ENCODE results near the gene TAOK3. TPM values are rescaled to one million over a fixed set of nuclear protein-coding genes. Genes with fewer than 3 reads are reported as not detected.

TAOK3 gene
- total RNA-seq, 2 donors from 2014 or later = 52.2 to 52.5 TPM

DNA sequence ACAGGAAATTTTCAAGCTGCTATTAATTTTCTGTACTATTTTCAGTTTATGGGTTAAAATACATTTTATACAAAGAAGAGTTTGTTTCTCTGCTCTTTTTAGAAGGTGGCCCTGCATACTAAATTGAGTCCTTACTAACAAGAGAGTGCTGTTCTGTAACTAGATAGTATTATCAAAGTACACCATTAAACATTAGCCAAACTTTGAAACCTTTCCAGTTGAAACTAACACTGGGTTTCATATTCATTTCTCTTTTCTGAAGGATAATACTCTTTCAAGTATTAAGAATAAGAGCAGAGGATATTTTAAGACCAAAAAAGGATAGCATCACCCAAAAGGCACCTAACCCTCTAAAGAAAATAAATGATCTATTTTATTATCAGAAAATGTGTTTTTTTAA, 189.6 kb downstream of the TAOK3 start:
- no peaks in the 10 kb centered on the region for H3K36me3 ChIP-seq
- no peaks in the 10 kb centered on the region for H3K4me1 ChIP-seq (replicated peaks)

DNA sequence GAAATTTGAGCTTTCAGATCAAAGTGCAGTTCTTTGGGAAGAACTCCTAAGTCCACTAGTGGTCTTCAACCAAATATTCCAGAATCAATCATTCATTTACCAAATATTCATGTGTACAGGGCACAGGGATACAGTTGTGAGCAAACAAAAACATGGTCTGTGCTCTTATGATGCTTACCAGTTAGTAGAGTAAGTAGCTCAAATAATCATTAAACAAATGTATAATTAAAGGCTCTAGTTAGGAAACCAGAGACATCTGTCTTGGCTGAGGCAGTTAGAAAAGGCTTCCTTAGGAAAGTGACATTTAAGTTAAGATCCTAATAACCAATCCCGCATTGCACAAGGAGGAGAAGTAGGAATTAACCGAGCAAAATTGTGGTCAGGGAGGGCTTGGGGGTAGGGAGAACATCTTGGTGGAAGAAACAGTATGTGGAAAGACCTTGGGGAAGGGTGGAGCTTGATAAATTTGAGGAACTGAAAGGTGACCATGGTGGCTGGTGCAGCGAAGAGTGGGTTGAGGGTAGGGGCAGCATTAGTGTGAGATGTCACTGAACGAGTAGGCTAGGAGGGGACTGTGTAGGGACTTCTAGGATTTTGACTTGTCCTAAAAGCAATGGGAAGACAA, 196.8 kb downstream of the TAOK3 start:
- no peaks in the 10 kb centered on the region for H3K4me1 ChIP-seq (replicated peaks)
- 92% methylated on average over 4 of the region's 4 CpGs for WGBS
- H3K27ac ChIP-seq = no peak overlapping the region
- no peak overlapping the region for H3K4me3 ChIP-seq
- TF ChIP-seq, protein P1, sequence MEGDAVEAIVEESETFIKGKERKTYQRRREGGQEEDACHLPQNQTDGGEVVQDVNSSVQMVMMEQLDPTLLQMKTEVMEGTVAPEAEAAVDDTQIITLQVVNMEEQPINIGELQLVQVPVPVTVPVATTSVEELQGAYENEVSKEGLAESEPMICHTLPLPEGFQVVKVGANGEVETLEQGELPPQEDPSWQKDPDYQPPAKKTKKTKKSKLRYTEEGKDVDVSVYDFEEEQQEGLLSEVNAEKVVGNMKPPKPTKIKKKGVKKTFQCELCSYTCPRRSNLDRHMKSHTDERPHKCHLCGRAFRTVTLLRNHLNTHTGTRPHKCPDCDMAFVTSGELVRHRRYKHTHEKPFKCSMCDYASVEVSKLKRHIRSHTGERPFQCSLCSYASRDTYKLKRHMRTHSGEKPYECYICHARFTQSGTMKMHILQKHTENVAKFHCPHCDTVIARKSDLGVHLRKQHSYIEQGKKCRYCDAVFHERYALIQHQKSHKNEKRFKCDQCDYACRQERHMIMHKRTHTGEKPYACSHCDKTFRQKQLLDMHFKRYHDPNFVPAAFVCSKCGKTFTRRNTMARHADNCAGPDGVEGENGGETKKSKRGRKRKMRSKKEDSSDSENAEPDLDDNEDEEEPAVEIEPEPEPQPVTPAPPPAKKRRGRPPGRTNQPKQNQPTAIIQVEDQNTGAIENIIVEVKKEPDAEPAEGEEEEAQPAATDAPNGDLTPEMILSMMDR (IDR thresholded peaks at IDR 0.05) = no peak
- TF ChIP-seq POLR2AphosphoS5 (IDR thresholded peaks at IDR 0.05) = no peak
- TF ChIP-seq POLR2A (IDR thresholded peaks at IDR 0.05) = no peak
- intact Hi-C loops (cut with DNase I) = no loop called here
- no peaks in the 10 kb centered on the region for H3K9me3 ChIP-seq
- H3K36me3 ChIP-seq = peaks cover 6 to 8% of the 10 kb centered on the region in 2 donors
- DNase-seq (ENCODE audit: low spot score) = no peak
- no peaks in the 10 kb centered on the region for H3K27me3 ChIP-seq (replicated peaks; ENCODE audit: insufficient read depth)

More for the DNA sequence above, 189.6 kb downstream of the TAOK3 start:
- intact Hi-C loops (cut with DNase I) = loop anchor here (2.0 to 5.0 kb wide), 2 partner anchors 46 to 194 kb away; partner anchors contain the start of genes PEBP1 and SUDS3
- no peak overlapping the region for H3K4me3 ChIP-seq
- TF ChIP-seq POLR2A (IDR thresholded peaks at IDR 0.05) (no peak), POLR2AphosphoS5 (IDR thresholded peaks at IDR 0.05) (no peak)
- TF ChIP-seq, protein P1 (IDR thresholded peaks at IDR 0.05) = no peak
- no peak overlapping the region for H3K27ac ChIP-seq
- DNase-seq (ENCODE audit: low spot score) = no peak
- no peaks in the 10 kb centered on the region for H3K27me3 ChIP-seq (replicated peaks; ENCODE audit: insufficient read depth)
- no peaks in the 10 kb centered on the region for H3K9me3 ChIP-seq

DNA sequence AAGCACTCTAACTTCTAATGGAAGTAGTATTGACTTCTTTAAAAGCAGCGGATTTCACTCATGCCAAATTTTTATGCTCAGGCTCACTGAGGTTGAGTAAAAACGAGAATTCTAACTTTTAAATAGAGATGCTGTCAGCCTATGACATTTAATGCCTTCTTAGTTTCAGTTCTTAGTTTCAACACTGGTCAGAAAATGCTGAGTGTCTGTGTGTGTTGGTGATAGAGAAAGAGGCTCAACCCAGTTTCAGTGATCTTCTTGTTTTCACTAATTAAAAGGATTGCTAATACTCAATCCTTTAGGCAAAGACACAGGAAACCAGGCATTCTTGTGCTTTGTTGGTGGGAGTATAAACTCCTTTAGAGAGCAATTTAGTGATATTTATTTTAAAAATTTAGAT, 205.8 kb downstream of the TAOK3 start:
- no peak for DNase-seq (ENCODE audit: low spot score)
- intact Hi-C loops (cut with DNase I) = no loop called here
- H3K27ac ChIP-seq = no peak overlapping the region
- peaks cover 4 to 6% of the 10 kb centered on the region in 2 donors for H3K36me3 ChIP-seq
- no peak overlapping the region for H3K4me3 ChIP-seq
- H3K9me3 ChIP-seq = no peaks in the 10 kb centered on the region
- H3K27me3 ChIP-seq (replicated peaks; ENCODE audit: insufficient read depth) = no peaks in the 10 kb centered on the region
- no peak for TF ChIP-seq POLR2AphosphoS5 (IDR thresholded peaks at IDR 0.05)
- TF ChIP-seq, protein P1 (IDR thresholded peaks at IDR 0.05) = no peak
- TF ChIP-seq POLR2A (IDR thresholded peaks at IDR 0.05) = no peak
- H3K4me1 ChIP-seq (replicated peaks) = no peaks in the 10 kb centered on the region
- WGBS = 69% methylated on average over 2 of the region's 2 CpGs

DNA sequence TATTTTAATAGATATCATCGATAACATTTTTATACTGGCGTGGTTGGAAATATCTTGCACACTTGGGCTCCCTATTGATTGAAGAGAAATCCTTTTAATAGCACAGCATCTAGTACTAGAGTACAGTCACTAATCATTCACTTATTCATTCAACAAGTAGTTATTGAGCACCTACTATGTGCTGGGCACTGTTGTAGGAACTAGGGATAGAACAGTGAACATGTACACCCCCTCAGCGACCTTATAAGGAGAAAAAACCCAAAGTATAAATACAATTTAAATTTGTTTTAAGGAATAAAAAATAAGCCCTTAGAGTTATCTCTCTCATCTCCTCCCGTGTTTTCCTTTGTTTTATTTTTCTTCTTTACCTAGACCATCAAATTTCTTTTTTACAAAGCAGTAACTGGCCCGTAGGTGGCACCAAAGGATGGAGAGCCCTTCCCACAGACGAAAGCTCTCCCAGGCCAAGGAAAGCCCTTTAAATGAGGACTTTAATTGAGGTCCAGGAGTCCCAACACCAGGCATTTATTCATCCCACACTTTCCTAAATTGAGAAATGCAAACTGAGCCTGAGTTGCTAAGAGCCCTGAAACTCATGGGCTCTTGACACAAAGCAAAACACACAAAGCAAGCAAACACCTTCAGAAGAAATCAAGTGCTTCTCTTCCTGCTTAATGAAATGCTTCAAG, 207.8 kb downstream of the TAOK3 start:
- no peak for DNase-seq (ENCODE audit: low spot score)
- Histone ChIP-seq H3K27me3 (replicated peaks; ENCODE audit: insufficient read depth) (no peaks in the 10 kb centered on the region), H3K4me3 (no peak overlapping the region), H3K36me3 (peaks cover 6 to 9% of the 10 kb centered on the region in 2 donors), H3K27ac (no peak overlapping the region), H3K9me3 (no peaks in the 10 kb centered on the region), H3K4me1 (replicated peaks) (no peaks in the 10 kb centered on the region)
- intact Hi-C loops (cut with DNase I) = no loop called here
- TF ChIP-seq POLR2AphosphoS5 (IDR thresholded peaks at IDR 0.05) (no peak), POLR2A (IDR thresholded peaks at IDR 0.05) (no peak)
- TF ChIP-seq, protein P1 (IDR thresholded peaks at IDR 0.05) = peak in 2 of 4 experiments; percentile 32 to 47
- WGBS = 46% methylated on average over 6 of the region's 6 CpGs

DNA sequence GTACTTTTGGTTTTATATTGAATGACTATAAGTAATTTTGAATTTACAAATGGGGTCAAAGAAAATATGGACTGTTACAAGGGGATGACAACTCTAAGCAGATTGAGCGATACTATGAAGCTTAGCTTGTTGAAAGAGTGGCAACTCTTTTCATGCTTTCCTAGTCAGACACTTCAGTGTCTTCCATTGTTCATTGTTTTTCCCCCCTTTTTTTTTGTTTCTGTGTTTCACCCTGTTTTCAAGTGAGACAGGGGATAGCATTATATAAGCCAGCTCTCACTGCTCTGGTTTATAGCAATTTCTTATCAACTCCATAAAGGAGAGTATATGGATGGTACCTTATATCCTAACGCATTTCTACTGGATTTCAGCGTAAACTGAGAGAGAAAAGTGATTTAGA, 212.2 kb downstream of the TAOK3 start:
- H3K27ac ChIP-seq = no peak overlapping the region
- H3K4me3 ChIP-seq = no peak overlapping the region
- H3K9me3 ChIP-seq = no peaks in the 10 kb centered on the region
- TF ChIP-seq, protein P1 (IDR thresholded peaks at IDR 0.05) = no peak
- no peak for TF ChIP-seq POLR2A (IDR thresholded peaks at IDR 0.05)
- TF ChIP-seq POLR2AphosphoS5 (IDR thresholded peaks at IDR 0.05) = no peak
- no peak for DNase-seq (ENCODE audit: low spot score)
- intact Hi-C loops (cut with DNase I) = no loop called here
- WGBS = 94% methylated on average over 3 of the region's 3 CpGs
- no peaks in the 10 kb centered on the region for H3K4me1 ChIP-seq (replicated peaks)
- H3K36me3 ChIP-seq = peaks cover 8 to 9% of the 10 kb centered on the region in 2 donors
- H3K27me3 ChIP-seq (replicated peaks; ENCODE audit: insufficient read depth) = no peaks in the 10 kb centered on the region

All from prostate gland (tissue), 2 donors.